ENCODE data around the gene LTO1.

- peak in 3 of 6 experiments; percentile 37 to 43 (median 39) for TF ChIP-seq CTCF (IDR thresholded peaks at IDR 0.05)
- no peak for TF ChIP-seq POLR2A (IDR thresholded peaks at IDR 0.05)
Observed at GRCh38 chr11:69683764-69684333, 8.7 kb upstream of the LTO1 start.
